Activated naive CD8-positive, alpha-beta T cell treated with anti-CD3 and anti-CD28 coated beads, Interleukin-2, amount 50 U/mL, for 24 hours (primary cell): ENCODE measurements around the gene PLAGL2.
A peak's percentile ranks its signal among the peaks of the same experiment; 100 is the strongest.

ENCODE experiments used
- ATAC-seq: fragments of 150-1000 bp; cut with Tn5 transposase; one replicate; pipeline ENCODE4 v1.10.0; 2021
- DNase-seq: peaks from one replicate; pipeline ENCODE4 v3.0.0; 2021
- H3K27ac Mint-ChIP-seq: one replicate; pipeline ENCODE4 v1.8.0; 2021; ENCODE audit warnings: mild to moderate bottlenecking, mixed read lengths
- H3K27me3 Mint-ChIP-seq: one replicate; pipeline ENCODE4 v1.8.0; 2021; ENCODE audit warnings: mixed read lengths
- H3K36me3 Mint-ChIP-seq: one replicate; pipeline ENCODE4 v1.8.0; 2021; ENCODE audit warnings: low read depth, mixed read lengths
- H3K4me1 Mint-ChIP-seq: one replicate; pipeline ENCODE4 v1.8.0; 2021; ENCODE audit warnings: mixed read lengths
- H3K4me3 Mint-ChIP-seq: one replicate; pipeline ENCODE4 v1.8.0; 2021; ENCODE audit warnings: mild to moderate bottlenecking, moderate library complexity, mixed read lengths
- H3K9me3 Mint-ChIP-seq: one replicate; pipeline ENCODE4 v1.8.0; 2021; ENCODE audit warnings: mixed read lengths

Gene PLAGL2

GRCh38 chr20:32163951-32164350 is 43.6 kb downstream of the PLAGL2 start:
- ATAC-seq (no peak), DNase-seq (no peak)
- Mint-ChIP-seq H3K9me3 (no peaks in the 10 kb centered on the region), H3K27me3 (no peaks in the 10 kb centered on the region), H3K27ac (no peak overlapping the region), H3K4me3 (no peak overlapping the region), H3K36me3 (peaks cover 53% of the 10 kb centered on the region), H3K4me1 (peaks cover under 1% of the 10 kb centered on the region)

GRCh38 chr20:32162351-32162750 is 45.2 kb downstream of the PLAGL2 start:
- Mint-ChIP-seq H3K27me3 (no peaks in the 10 kb centered on the region), H3K4me1 (peaks cover 9% of the 10 kb centered on the region), H3K9me3 (no peaks in the 10 kb centered on the region), H3K4me3 (no peak overlapping the region), H3K27ac (no peak overlapping the region), H3K36me3 (peaks cover 64% of the 10 kb centered on the region)
- ATAC-seq: no peak
- DNase-seq: no peak

- DNase-seq (no peak), ATAC-seq (no peak)
- Mint-ChIP-seq H3K4me1 (peaks cover 11% of the 10 kb centered on the region), H3K27ac (no peak overlapping the region), H3K36me3 (peaks cover 61% of the 10 kb centered on the region), H3K4me3 (no peak overlapping the region), H3K27me3 (no peaks in the 10 kb centered on the region), H3K9me3 (no peaks in the 10 kb centered on the region)
Measured at GRCh38 chr20:32160341-32160740, 47.2 kb downstream of the PLAGL2 start.

GRCh38 chr20:32159766-32160221 is 47.7 kb downstream of the PLAGL2 start:
- no peak for DNase-seq
- H3K27me3 Mint-ChIP-seq: no peaks in the 10 kb centered on the region
- peaks cover 60% of the 10 kb centered on the region for H3K36me3 Mint-ChIP-seq
- H3K4me3 Mint-ChIP-seq: no peak overlapping the region
- no peak overlapping the region for H3K27ac Mint-ChIP-seq
- peaks cover 14% of the 10 kb centered on the region for H3K4me1 Mint-ChIP-seq
- no peak for ATAC-seq
- H3K9me3 Mint-ChIP-seq: no peaks in the 10 kb centered on the region

DNA sequence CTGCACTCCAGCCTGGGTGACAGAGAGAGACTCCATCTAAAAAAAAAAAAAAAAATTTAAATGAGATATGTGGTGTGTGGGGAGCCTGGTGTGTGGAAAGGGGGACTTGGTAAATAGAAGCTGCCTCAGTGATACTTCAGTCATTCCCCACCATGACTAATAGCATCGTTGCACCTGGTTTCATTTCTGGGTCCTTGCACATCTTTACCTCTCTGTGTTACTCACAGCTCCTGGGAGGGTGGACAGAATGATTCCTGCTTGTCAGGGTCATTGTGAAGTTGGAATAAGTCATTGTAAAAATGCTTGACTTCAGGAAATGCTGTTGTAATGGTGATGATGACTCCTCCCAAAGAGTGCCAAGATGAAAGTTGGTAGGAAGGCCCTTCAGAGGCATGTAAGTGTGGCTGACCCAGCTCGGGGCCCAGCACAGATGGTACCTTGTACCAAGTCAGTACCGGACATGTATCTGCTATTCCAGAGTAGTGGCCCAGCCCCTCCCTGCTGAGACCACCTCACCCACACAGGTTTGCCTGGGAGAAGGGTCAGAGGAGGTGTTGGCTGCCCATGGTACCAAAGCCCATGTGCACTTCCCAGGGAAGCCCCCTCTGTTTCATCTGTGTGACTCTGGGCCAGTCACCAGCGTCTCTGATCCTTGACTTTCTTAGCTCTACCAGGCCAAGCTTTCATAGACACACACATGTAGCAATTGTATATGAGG is 48.4 kb downstream of the PLAGL2 start:
- Mint-ChIP-seq H3K9me3 (no peaks in the 10 kb centered on the region), H3K27ac (no peak overlapping the region), H3K4me3 (no peak overlapping the region), H3K4me1 (peaks cover 14% of the 10 kb centered on the region), H3K36me3 (peaks cover 57% of the 10 kb centered on the region), H3K27me3 (no peaks in the 10 kb centered on the region)
- ATAC-seq (peak; percentile 33), DNase-seq (no peak)

DNA sequence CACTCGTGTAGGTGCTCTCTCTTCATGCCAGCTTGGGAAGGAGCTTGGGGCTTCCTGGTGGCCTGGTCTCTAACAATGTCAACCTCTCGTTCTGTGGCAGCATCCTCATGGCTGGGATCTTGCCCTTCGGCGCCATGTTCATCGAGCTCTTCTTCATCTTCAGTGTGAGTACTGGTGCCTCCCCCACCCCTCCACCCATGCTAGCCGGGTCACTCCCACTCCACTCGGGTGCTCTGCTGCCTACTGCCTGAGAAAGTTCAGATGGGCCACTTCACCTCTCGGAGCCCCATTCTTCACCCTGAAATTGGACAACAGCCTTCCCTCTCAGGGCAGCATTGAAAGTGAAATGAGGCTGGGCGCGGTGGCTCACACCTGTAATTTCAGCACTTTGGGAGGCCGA is 49.2 kb downstream of the PLAGL2 start:
- ATAC-seq (no peak), DNase-seq (no peak)
- H3K4me3 Mint-ChIP-seq: no peak overlapping the region
- no peaks in the 10 kb centered on the region for H3K27me3 Mint-ChIP-seq
- no peaks in the 10 kb centered on the region for H3K9me3 Mint-ChIP-seq
- peak overlapping the region; percentile 14 for H3K27ac Mint-ChIP-seq
- H3K36me3 Mint-ChIP-seq: peaks cover 57% of the 10 kb centered on the region
- peaks cover 14% of the 10 kb centered on the region for H3K4me1 Mint-ChIP-seq

DNA sequence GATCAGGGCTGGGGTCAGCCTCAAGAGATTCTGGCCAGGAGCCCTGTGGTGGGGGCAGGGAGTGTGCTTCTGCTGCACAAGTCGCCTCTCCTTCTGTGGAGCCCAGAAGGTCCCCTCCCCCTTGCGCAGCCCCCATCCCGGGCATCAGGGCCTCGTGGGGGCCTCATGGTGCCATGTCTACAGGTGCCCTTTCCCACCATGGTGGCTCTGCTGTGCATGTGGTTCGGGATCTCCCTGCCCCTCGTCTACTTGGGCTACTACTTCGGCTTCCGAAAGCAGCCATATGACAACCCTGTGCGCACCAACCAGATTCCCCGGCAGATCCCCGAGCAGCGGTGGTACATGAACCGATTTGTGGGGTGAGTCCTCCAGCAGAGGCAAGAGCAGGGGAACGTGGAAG is 49.9 kb downstream of the PLAGL2 start:
- peaks cover 58% of the 10 kb centered on the region for H3K36me3 Mint-ChIP-seq
- H3K27ac Mint-ChIP-seq: no peak overlapping the region
- H3K4me1 Mint-ChIP-seq: peaks cover 14% of the 10 kb centered on the region
- no peak for ATAC-seq
- no peaks in the 10 kb centered on the region for H3K27me3 Mint-ChIP-seq
- H3K4me3 Mint-ChIP-seq: no peak overlapping the region
- DNase-seq: no peak
- no peaks in the 10 kb centered on the region for H3K9me3 Mint-ChIP-seq

DNA sequence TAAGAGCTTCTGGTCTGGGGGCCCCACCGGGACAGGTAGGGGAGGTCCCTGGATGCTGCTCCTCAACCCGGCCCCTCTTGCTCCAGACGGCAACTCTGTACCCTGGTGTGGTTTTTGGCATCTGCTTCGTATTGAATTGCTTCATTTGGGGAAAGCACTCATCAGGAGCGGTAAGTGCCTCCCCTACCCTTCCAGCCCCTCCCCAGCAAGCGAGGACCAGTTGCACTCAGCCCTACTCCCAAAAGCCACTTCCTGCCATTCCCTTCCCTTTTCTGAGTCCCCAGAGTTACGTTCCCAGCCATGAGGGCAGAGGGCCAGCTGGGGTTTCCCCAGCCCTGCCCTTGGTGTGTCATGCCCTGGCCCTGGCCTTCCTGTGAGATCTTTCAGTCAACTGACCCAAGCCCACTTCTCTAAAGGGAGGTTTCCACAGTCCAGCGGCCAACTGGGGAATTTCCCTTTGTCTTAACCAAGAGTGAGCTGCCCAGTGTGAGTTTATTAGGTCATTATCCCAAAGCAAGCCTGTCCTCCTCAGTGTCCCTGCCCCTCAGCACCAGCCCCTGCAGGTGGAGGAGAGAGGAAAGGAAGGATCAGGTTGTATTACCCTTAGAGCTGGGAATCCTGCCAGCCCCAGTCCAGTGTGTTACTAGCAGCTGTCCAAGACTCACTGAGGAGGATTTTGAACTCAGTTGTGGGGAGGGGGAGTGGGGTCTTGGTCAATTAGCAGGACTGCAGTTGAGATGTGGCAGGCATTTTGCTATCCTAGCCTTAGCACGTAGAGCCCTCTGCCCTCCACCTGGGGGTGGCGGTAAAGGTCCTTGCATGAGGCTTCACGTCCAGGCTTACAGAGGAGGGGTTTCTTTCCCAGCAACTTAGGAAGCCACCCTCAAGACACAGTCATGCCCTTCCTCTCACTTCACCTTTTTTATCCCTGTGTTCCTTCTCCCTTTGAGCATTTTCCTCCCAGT is 52.2 kb downstream of the PLAGL2 start:
- Mint-ChIP-seq H3K36me3 (peaks cover 56% of the 10 kb centered on the region), H3K9me3 (no peaks in the 10 kb centered on the region), H3K27ac (peak overlapping the region; percentile 78), H3K27me3 (no peaks in the 10 kb centered on the region), H3K4me1 (peaks cover 14% of the 10 kb centered on the region), H3K4me3 (no peak overlapping the region)
- peak; percentile 48 for ATAC-seq
- peak; percentile 42 for DNase-seq

DNA sequence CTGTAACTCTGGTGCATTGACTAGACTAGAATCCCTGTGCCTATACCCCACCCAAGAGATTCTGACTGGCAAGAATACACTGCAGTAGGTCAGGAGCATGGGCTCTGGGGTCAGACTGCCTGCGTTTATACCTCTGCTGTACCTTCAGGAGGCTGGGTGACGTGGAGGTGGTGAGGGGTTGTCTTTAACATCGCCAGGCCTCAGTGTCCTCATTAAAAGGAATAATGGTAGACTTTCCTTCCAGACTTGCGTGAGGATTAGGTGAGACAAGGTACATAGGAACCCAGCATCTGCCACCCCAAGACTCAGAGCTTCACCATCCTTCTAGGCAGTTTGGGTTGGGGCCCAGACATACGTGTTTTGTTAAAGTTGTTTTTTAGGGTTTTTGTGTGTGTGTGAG is 53.8 kb downstream of the PLAGL2 start:
- Mint-ChIP-seq H3K4me1 (peaks cover 12% of the 10 kb centered on the region), H3K36me3 (peaks cover 50% of the 10 kb centered on the region), H3K27ac (no peak overlapping the region), H3K27me3 (no peaks in the 10 kb centered on the region), H3K9me3 (no peaks in the 10 kb centered on the region), H3K4me3 (no peak overlapping the region)
- ATAC-seq (no peak), DNase-seq (no peak)

DNA sequence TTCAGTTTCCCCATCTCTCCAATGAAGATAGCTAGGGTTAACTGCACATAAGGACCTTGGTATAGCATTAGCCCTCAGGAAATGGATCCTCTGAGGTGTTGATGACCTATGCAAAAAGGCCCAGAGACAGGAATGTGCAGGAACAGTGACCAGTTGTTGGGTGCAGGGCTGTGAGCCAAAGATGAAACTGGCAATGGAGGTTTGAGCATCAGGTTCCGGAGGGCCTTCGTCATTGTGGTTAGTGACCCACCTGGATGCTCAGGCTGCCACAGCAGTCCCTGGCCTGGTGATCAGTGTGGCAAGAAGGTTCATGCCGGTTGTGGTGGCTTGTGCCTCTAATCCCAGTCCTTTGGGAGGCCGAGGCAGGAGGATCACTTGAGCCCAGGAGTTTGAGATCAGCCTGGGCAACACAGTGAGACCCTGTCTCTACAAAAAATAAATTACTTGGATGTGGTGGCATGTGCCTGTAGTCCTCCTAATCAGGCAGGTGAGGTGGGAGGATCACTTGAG is 54.3 kb downstream of the PLAGL2 start:
- Mint-ChIP-seq H3K4me1 (peaks cover 6% of the 10 kb centered on the region), H3K4me3 (no peak overlapping the region), H3K9me3 (no peaks in the 10 kb centered on the region), H3K36me3 (peaks cover 51% of the 10 kb centered on the region), H3K27me3 (no peaks in the 10 kb centered on the region), H3K27ac (no peak overlapping the region)
- ATAC-seq (no peak), DNase-seq (no peak)

GRCh38 chr20:32152421-32153155 is 55.0 kb downstream of the PLAGL2 start:
- Mint-ChIP-seq H3K27ac (no peak overlapping the region), H3K9me3 (no peaks in the 10 kb centered on the region), H3K36me3 (peaks cover 50% of the 10 kb centered on the region), H3K4me1 (peaks cover 4% of the 10 kb centered on the region), H3K27me3 (no peaks in the 10 kb centered on the region), H3K4me3 (no peak overlapping the region)
- ATAC-seq (no peak), DNase-seq (no peak)

DNA sequence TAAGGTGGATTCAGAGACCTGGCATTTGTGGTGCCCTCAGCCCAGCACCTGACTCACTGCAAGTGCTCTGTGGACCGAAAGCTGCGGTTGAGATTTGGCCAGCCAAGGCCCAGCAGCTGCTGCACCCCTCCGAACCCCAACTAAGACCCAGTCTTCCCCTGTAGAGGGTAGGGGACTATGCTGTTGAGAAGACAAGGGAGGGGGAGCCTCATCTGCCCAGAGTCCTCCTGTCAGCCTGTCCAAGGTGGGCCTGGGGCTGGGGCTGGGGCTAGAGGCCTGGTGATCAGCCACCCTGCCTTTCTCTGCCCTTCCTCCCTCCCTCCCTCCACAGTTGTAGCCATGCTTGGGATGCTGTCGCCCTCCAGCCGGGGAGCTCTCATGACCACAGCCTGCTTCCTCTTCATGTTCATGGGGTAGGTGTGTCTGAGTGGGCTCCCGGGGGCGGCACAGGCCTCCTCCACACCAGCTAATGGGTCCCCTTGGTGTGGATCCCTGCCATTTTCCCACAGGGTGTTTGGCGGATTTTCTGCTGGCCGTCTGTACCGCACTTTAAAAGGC is 57.2 kb downstream of the PLAGL2 start:
- no peak for DNase-seq
- Mint-ChIP-seq H3K4me1 (peaks cover 3% of the 10 kb centered on the region), H3K36me3 (peaks cover 51% of the 10 kb centered on the region), H3K4me3 (no peak overlapping the region), H3K9me3 (no peaks in the 10 kb centered on the region), H3K27me3 (no peaks in the 10 kb centered on the region), H3K27ac (no peak overlapping the region)
- ATAC-seq: peak; percentile 18

DNA sequence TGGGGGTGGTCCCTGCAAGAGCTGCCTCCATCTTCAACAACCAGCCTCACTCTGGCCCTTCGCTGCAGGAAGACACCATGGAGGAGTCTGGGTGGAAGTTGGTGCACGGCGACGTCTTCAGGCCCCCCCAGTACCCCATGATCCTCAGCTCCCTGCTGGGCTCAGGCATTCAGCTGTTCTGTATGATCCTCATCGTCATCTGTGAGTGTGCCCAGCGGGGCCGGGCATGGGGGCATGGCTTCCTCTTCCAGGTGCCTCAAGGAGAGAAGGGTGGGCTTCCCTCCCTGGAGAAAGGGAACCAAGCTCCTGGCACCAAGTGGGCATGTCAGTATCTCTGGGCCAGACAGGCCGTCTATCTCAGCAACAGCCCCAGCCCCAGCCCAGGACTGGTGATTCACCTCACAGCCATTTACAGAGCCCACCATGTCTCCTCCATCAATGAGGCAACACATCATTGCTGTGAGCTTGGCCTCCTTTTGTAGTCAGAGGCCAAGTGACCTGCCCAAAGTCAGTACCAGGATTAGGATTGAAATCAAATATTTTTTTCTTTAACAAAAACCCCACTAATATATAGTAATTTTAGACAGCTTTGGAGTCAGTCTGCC is 57.9 kb downstream of the PLAGL2 start:
- peaks cover 52% of the 10 kb centered on the region for H3K36me3 Mint-ChIP-seq
- H3K4me1 Mint-ChIP-seq: no peaks in the 10 kb centered on the region
- H3K27ac Mint-ChIP-seq: no peak overlapping the region
- no peaks in the 10 kb centered on the region for H3K9me3 Mint-ChIP-seq
- H3K4me3 Mint-ChIP-seq: no peak overlapping the region
- H3K27me3 Mint-ChIP-seq: no peaks in the 10 kb centered on the region
- no peak for DNase-seq
- no peak for ATAC-seq
